CD14-positive monocyte (primary cell): Measurements from ENCODE around the gene IFT74. TPM values are rescaled to one million over a fixed set of nuclear protein-coding genes. Genes with fewer than 3 reads are reported as not detected.

Source experiments
- DNase-seq, 3 donors: peaks; one replicate each; pipeline ENCODE4 v3.0.0-alpha.2; 2011 to 2022
- H2AFZ ChIP-seq: 2 replicates; pipeline ENCODE4 v1.6.0; 2012; ENCODE audit warnings: mild to moderate bottlenecking, low read depth, low read length, inconsistent platforms; ENCODE audit not compliant: insufficient read depth, poor library complexity, severe bottlenecking
- H3K27ac ChIP-seq, 2 donors: 1 replicate in 1 of 2; 2 replicates in 1 of 2; pipeline ENCODE4 v1.5.1; 2012 to 2013; ENCODE audit warnings: low read length in 2 of 2, control low read depth in 1 of 2, inconsistent platforms in 1 of 2, low read depth in 1 of 2, mild to moderate bottlenecking in 1 of 2
- H3K27me3 ChIP-seq, 2 donors: one replicate each; pipeline versions ENCODE4 v1.6.0 to v1.6.1; 2011 to 2013; ENCODE audit warnings: low read length in 2 of 2; ENCODE audit not compliant: control insufficient read depth in 2 of 2, insufficient read depth in 2 of 2
- H3K36me3 ChIP-seq, 2 donors: replicated peaks in 1 of 2; 1 replicate in 1 of 2; 2 replicates in 1 of 2; pipeline versions ENCODE4 v1.5.1 to v1.6.1; 2012 to 2013; ENCODE audit warnings: low read length in 2 of 2, control low read depth in 1 of 2, inconsistent platforms in 1 of 2, mild to moderate bottlenecking in 1 of 2; ENCODE audit not compliant: insufficient read depth in 2 of 2, control insufficient read depth in 1 of 2
- H3K4me1 ChIP-seq, 2 donors: 1 replicate in 1 of 2; 2 replicates in 1 of 2; pipeline versions ENCODE4 v1.5.1 to v1.6.1; 2012 to 2013; ENCODE audit warnings: low read length in 2 of 2, control low read depth in 1 of 2, inconsistent platforms in 1 of 2, mild to moderate bottlenecking in 1 of 2, moderate library complexity in 1 of 2; ENCODE audit not compliant: insufficient read depth in 2 of 2, control insufficient read depth in 1 of 2
- H3K4me2 ChIP-seq: replicated peaks from 2 replicates; pipeline ENCODE3; 2012; ENCODE audit warnings: low read length, moderate library complexity, mild to moderate bottlenecking; ENCODE audit not compliant: poor library complexity, severe bottlenecking; ENCODE audit errors: extremely low read depth
- H3K4me3 ChIP-seq, 3 experiments: fragments of 200-600 bp in 1 of 3; sonication (generic) in 1 of 3; replicated peaks in 1 of 3; 1 replicate in 2 of 3; 2 replicates in 1 of 3; pipeline ENCODE4 v1.5.1; 2011 to 2013; ENCODE audit warnings: low read length in 3 of 3, mild to moderate bottlenecking in 3 of 3, control low read depth in 2 of 3, low read depth in 2 of 3, inconsistent platforms in 1 of 3, moderate library complexity in 1 of 3
- H3K79me2 ChIP-seq: 2 replicates; pipeline ENCODE4 v1.6.0; 2012; ENCODE audit warnings: mild to moderate bottlenecking, control low read depth, inconsistent platforms, low read length, moderate library complexity; ENCODE audit not compliant: insufficient read depth
- H3K9ac ChIP-seq: 2 replicates; pipeline ENCODE4 v1.6.0; 2017; ENCODE audit warnings: low read length, mild to moderate bottlenecking; ENCODE audit not compliant: insufficient read depth, poor library complexity, severe bottlenecking
- H3K9me3 ChIP-seq, 2 donors: replicated peaks in 1 of 2; 1 replicate in 1 of 2; 2 replicates in 1 of 2; pipeline versions ENCODE4 v1.5.1 to v1.6.1; 2012 to 2013; ENCODE audit warnings: low read length in 2 of 2, control low read depth in 1 of 2; ENCODE audit not compliant: control insufficient read depth in 1 of 2, insufficient read depth in 1 of 2
- H4K20me1 ChIP-seq: 2 replicates; pipeline ENCODE4 v1.6.0; 2012; ENCODE audit warnings: mild to moderate bottlenecking, low read length, control low read depth, moderate library complexity; ENCODE audit not compliant: insufficient read depth
- H3K27ac Mint-ChIP-seq, 7 donors: one replicate each; pipeline ENCODE4 v1.8.0; 2020; ENCODE audit warnings: mild to moderate bottlenecking in 7 of 7, mixed read lengths in 7 of 7, moderate library complexity in 6 of 7, inconsistent platforms in 2 of 7
- H3K27me3 Mint-ChIP-seq, 3 donors: one replicate each; pipeline ENCODE4 v1.8.0; 2021 to 2022; ENCODE audit warnings: low read depth in 3 of 3, mild to moderate bottlenecking in 3 of 3, mixed read lengths in 3 of 3, moderate library complexity in 3 of 3, inconsistent platforms in 1 of 3
- H3K36me3 Mint-ChIP-seq, 2 donors: one replicate each; pipeline ENCODE4 v1.8.0; 2020; ENCODE audit warnings: mixed read lengths in 2 of 2, inconsistent platforms in 1 of 2, mild to moderate bottlenecking in 1 of 2
- H3K4me1 Mint-ChIP-seq: one replicate; pipeline ENCODE4 v1.8.0; 2020; ENCODE audit warnings: mild to moderate bottlenecking, mixed read lengths
- H3K4me3 Mint-ChIP-seq, 2 donors: one replicate each; pipeline ENCODE4 v1.8.0; 2020; ENCODE audit warnings: mild to moderate bottlenecking in 2 of 2, mixed read lengths in 2 of 2, moderate library complexity in 1 of 2
- H3K9me3 Mint-ChIP-seq, 7 donors: one replicate each; pipeline ENCODE4 v1.8.0; 2020 to 2022; ENCODE audit warnings: mixed read lengths in 7 of 7, mild to moderate bottlenecking in 6 of 7, moderate library complexity in 6 of 7, inconsistent platforms in 2 of 7
- CTCF ChIP-seq: fragments of 200-600 bp; IDR thresholded peaks from one replicate; pipeline ENCODE4 v1.8.0; 2022; ENCODE audit warnings: antibody characterized with exemption, mild to moderate bottlenecking
- WGBS: methylation state at CpG from one replicate; pipeline ENCODE4 v1.1.5; 2013; ENCODE audit warnings: missing lambda C conversion rate; ENCODE audit not compliant: insufficient coverage; 5-methylcytosine and 5-hydroxymethylcytosine counted together
- intact Hi-C, 2 donors: fragments of 100-400 bp; cut with micrococcal nuclease; formaldehyde crosslinking; loops; one replicate each; pipeline versions ENCODE4 v1.15.0 to v1.15.1; 2023
- polyA plus RNA-seq, 3 donors: library from polyadenylated mRNA; depleted of rRNA in 1 of 3; unstranded in 2 of 3; stranded (reverse) in 1 of 3; fragments of 300-500 nt in 2 of 3; fragments of >200 nt in 1 of 3; fragmentation: Illumina TruSeq in 2 of 3; gene quantifications; 1 replicate in 2 of 3; 2 replicates in 1 of 3; pipeline ENCODE4 v1.2.3, GENCODE V29; 2012 to 2021

Gene IFT74
- polyA plus RNA-seq, 3 donors: 2.6 to 6.0 (median 3.7) TPM

- H2AFZ ChIP-seq: no peak overlapping the region
- peaks cover 0 to 4% of the 10 kb centered on the region in 2 donors for H3K36me3 ChIP-seq
- Mint-ChIP-seq H3K9me3 (peaks cover 0 to 6% (median 0%) of the 10 kb centered on the region in 7 donors), H3K4me3 (no peak overlapping the region), H3K27ac (peak overlapping the region; percentile 70 to 87 (median 79)), H3K4me1 (peaks cover 2% of the 10 kb centered on the region), H3K27me3 (peaks cover 0 to 2% (median 0%) of the 10 kb centered on the region in 3 donors), H3K36me3 (peaks cover 6% of the 10 kb centered on the region in 2 donors)
- no peak for TF ChIP-seq CTCF
- H3K4me2 ChIP-seq: no peak overlapping the region
- WGBS: no CpG with 5 or more reads among the region's 7 CpGs
- H3K4me3 ChIP-seq: no peak overlapping the region
- peak overlapping the region; percentile 12 to 48 for H3K27ac ChIP-seq
- H4K20me1 ChIP-seq: no peaks in the 10 kb centered on the region
- H3K9me3 ChIP-seq: no peaks in the 10 kb centered on the region
- no peaks in the 10 kb centered on the region for H3K27me3 ChIP-seq
- intact Hi-C loops: no loop called here
- no peak overlapping the region for H3K9ac ChIP-seq
- H3K79me2 ChIP-seq: no peaks in the 10 kb centered on the region
- H3K4me1 ChIP-seq: peaks cover 0 to 6% of the 10 kb centered on the region in 2 donors
- peak in 1 of 3 donors; percentile 1 for DNase-seq
Measured at GRCh38 chr9:27029186-27029585, 73.0 kb downstream of the IFT74 start.

GRCh38 chr9:27033815-27034403, 77.7 kb downstream of the IFT74 start:
- Histone ChIP-seq H3K4me1 (peaks cover 0 to 6% of the 10 kb centered on the region in 2 donors), H4K20me1 (no peaks in the 10 kb centered on the region), H3K27ac (no peak overlapping the region), H3K4me3 (no peak overlapping the region), H3K27me3 (no peaks in the 10 kb centered on the region), H3K36me3 (no peaks in the 10 kb centered on the region), H3K79me2 (no peaks in the 10 kb centered on the region), H3K9ac (no peak overlapping the region), H2AFZ (no peak overlapping the region), H3K4me2 (no peak overlapping the region), H3K9me3 (no peaks in the 10 kb centered on the region)
- WGBS: no CpG with 5 or more reads among the region's 4 CpGs
- H3K36me3 Mint-ChIP-seq: peaks cover 0 to 4% of the 10 kb centered on the region in 2 donors
- H3K4me1 Mint-ChIP-seq: peaks cover 2% of the 10 kb centered on the region
- H3K9me3 Mint-ChIP-seq: peaks cover 0 to 4% (median 0%) of the 10 kb centered on the region in 7 donors
- peak; percentile 81 for TF ChIP-seq CTCF
- peaks cover 0 to 2% (median 0%) of the 10 kb centered on the region in 3 donors for H3K27me3 Mint-ChIP-seq
- H3K4me3 Mint-ChIP-seq: no peak overlapping the region
- DNase-seq: peak; percentile 15 to 40 (median 36)
- intact Hi-C loops: no loop called here
- no peak overlapping the region for H3K27ac Mint-ChIP-seq
